Uterus (tissue), 4 donors: ENCODE measurements around the gene APOL5. TPM values are rescaled to one million over a fixed set of nuclear protein-coding genes. Genes with fewer than 3 reads are reported as not detected.

Experiments used
- DNase-seq, 2 donors: peaks; one replicate each; pipeline ENCODE4 v3.0.0-alpha.2; 2019 to 2020
- H3K27ac ChIP-seq, 2 donors: fragments of 200-600 bp; sonication (generic); 1 replicate in 1 of 2; 2 replicates in 1 of 2; pipeline ENCODE4 v1.5.1; 2016 to 2018
- H3K27me3 ChIP-seq, 2 donors: fragments of 200-600 bp; sonication (generic); one replicate each; pipeline ENCODE4 v1.5.1; 2018 to 2019; ENCODE audit warnings: control low read depth in 1 of 2
- H3K36me3 ChIP-seq, 2 donors: fragments of 200-600 bp; sonication (generic); one replicate each; pipeline ENCODE4 v1.5.1; 2019; ENCODE audit warnings: control low read depth in 1 of 2
- H3K4me1 ChIP-seq, 2 donors: fragments of 200-600 bp; sonication (generic); one replicate each; pipeline ENCODE4 v1.5.1; 2018 to 2019; ENCODE audit warnings: control low read depth in 1 of 2
- H3K4me3 ChIP-seq, 2 donors: fragments of 200-600 bp; sonication (generic); 1 replicate in 1 of 2; 2 replicates in 1 of 2; pipeline ENCODE4 v1.5.1; 2018 to 2019; ENCODE audit warnings: mild to moderate bottlenecking in 1 of 2
- H3K9me3 ChIP-seq, 2 donors: fragments of 200-600 bp; sonication (generic); one replicate each; pipeline ENCODE4 v1.5.1; 2019; ENCODE audit warnings: control low read depth in 1 of 2
- CTCF ChIP-seq, 4 experiments: fragments of 200-600 bp in 2 of 4; fragments of 450-650 bp in 2 of 4; sonication (generic) in 2 of 4; IDR thresholded peaks; one replicate each; pipeline ENCODE4 v1.5.1; 2016 to 2019; ENCODE audit warnings: antibody characterized with exemption in 4 of 4, mild to moderate bottlenecking in 2 of 4, moderate library complexity in 1 of 4
- POLR2A ChIP-seq, 2 donors: fragments of 450-650 bp; IDR thresholded peaks; one replicate each; pipeline ENCODE4 v1.6.1; 2016; ENCODE audit warnings: antibody characterized with exemption in 2 of 2, mild to moderate bottlenecking in 1 of 2, moderate library complexity in 1 of 2
- intact Hi-C: fragments of 100-400 bp; cut with DNase I; formaldehyde crosslinking; loops from one replicate; pipeline ENCODE4 v1.15.1; 2023; ENCODE audit warnings: low total_unique reads
- total RNA-seq, 4 donors: library from RNA; depleted of rRNA in 3 of 4; stranded (reverse); fragments of >200 nt in 3 of 4; gene quantifications; one replicate each; pipeline versions ENCODE4 v1.1.0 to v1.2.4, GENCODE V29; 2014 to 2023
- donor health status: DM: yes; HTN: yes; CAD: no.

The APOL5 gene
- total RNA-seq, 4 donors from 2014 or later = not detected

DNA sequence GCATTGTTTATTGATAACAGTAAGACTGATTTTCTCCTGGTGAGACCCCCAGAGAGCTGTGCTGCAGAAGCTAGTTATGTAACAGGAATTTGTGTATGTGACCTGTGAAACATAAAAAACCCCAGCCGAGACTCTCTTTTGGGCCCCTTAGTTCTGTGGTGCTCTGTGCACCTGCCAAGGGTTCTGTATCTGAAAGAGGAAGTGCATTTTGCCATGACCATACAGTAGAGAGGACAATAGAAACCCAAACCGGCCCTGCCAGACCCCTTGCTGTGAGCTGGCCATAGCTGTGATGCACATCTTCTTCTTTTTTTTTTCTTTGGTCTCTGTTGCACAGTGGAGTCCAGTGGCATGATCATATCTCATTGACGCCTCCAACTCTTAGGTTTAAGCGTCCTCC lies 31.4 kb upstream of the APOL5 start:
- TF ChIP-seq CTCF (IDR thresholded peaks at IDR 0.05) (no peak), POLR2A (IDR thresholded peaks at IDR 0.05) (no peak)
- Histone ChIP-seq H3K9me3 (no peaks in the 10 kb centered on the region), H3K36me3 (no peaks in the 10 kb centered on the region), H3K4me3 (no peak overlapping the region), H3K27ac (no peak overlapping the region), H3K4me1 (no peaks in the 10 kb centered on the region), H3K27me3 (no peaks in the 10 kb centered on the region)
- intact Hi-C loops = no loop called here
- no peak for DNase-seq

GRCh38 chr22:35687461-35687860 lies 30.2 kb upstream of the APOL5 start:
- TF ChIP-seq CTCF (IDR thresholded peaks at IDR 0.05) (no peak), POLR2A (IDR thresholded peaks at IDR 0.05) (no peak)
- no peak for DNase-seq
- no peak overlapping the region for H3K27ac ChIP-seq
- no peaks in the 10 kb centered on the region for H3K27me3 ChIP-seq
- no peak overlapping the region for H3K4me3 ChIP-seq
- H3K36me3 ChIP-seq = no peaks in the 10 kb centered on the region
- H3K4me1 ChIP-seq = no peaks in the 10 kb centered on the region
- H3K9me3 ChIP-seq = no peaks in the 10 kb centered on the region
- intact Hi-C loops = no loop called here

DNA sequence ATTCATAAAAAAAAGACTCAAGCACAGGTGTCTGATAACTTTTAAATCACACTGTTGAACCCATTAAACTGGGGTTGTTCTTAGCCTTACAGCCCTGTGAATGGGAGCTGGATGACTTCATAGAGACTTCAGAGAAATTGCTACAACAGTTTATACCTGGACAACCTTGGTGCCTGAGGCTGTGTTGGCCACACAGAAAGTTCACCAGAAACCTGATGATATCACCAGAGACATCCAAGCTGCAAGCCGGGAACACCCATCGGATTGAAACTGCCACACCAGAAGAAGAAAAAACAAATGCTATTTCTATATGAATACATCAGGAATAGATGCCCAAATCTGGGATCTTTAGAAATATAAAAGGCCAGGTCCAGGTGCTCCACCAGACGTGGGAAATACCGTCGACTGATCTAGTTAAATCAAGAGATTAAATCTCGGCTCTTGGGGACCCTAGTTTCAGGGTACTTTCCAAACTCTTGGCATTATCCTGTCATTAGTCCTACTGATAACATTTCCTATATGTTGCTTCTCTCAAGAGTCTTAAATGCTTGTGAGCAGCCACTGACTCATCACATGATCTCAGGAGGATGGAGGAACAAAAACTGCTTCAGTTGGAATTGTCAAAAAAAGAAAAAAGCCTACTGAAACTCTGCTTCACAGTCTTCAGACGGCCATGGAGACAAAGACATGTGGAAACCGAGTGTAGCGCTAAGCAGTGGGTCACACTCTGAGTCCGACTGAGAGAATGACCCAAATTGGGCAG lies 28.6 kb upstream of the APOL5 start:
- Histone ChIP-seq H3K9me3 (no peaks in the 10 kb centered on the region), H3K27ac (no peak overlapping the region), H3K36me3 (no peaks in the 10 kb centered on the region), H3K27me3 (no peaks in the 10 kb centered on the region), H3K4me1 (no peaks in the 10 kb centered on the region), H3K4me3 (no peak overlapping the region)
- no peak for DNase-seq
- intact Hi-C loops = no loop called here
- TF ChIP-seq CTCF (IDR thresholded peaks at IDR 0.05) (no peak), POLR2A (IDR thresholded peaks at IDR 0.05) (no peak)

DNA sequence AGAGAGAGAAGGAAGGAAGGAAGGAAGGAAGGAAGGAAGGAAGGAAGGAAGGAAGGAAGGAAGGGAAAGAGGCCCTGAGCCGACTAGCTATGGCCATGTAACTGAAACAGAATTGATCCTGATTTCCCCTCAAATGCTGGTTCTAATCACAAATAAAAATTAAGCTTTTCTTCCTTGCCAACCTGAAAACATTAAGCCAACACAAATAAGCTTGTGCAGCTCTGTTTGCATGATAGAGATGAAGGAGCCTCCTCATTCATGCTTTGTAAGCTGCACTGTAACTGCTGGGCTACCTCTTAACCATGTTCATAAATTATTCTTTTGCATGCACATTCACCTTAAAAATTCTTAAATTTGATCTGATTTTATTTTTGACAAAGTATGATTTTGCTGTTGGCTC lies 27.7 kb upstream of the APOL5 start:
- Histone ChIP-seq H3K4me3 (no peak overlapping the region), H3K9me3 (no peaks in the 10 kb centered on the region), H3K36me3 (no peaks in the 10 kb centered on the region), H3K27me3 (no peaks in the 10 kb centered on the region), H3K4me1 (no peaks in the 10 kb centered on the region), H3K27ac (no peak overlapping the region)
- intact Hi-C loops = no loop called here
- no peak for DNase-seq
- no peak for TF ChIP-seq POLR2A (IDR thresholded peaks at IDR 0.05)
- no peak for TF ChIP-seq CTCF (IDR thresholded peaks at IDR 0.05)

DNA sequence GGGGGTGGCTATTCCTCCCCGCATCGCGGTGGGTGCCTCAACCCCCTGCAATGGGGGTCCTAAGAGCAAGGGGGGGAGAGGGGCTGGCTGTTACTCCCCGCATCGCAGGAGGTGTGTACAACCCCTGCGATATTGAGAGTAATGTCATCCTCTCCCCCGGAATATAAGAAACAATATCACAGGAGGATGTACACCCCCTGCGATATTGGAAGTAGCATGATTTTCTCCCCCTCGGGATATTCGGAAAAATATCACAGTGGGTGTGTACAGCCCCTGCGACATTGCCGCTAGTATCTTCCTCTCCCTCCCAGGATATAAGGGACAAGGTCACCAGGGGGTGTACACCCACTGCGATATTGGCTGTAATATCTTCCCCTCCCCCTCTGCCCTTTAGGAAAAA lies 22.5 kb upstream of the APOL5 start:
- Histone ChIP-seq H3K4me1 (no peaks in the 10 kb centered on the region), H3K36me3 (no peaks in the 10 kb centered on the region), H3K4me3 (no peak overlapping the region), H3K27ac (no peak overlapping the region), H3K27me3 (no peaks in the 10 kb centered on the region), H3K9me3 (no peaks in the 10 kb centered on the region)
- intact Hi-C loops = no loop called here
- no peak for DNase-seq
- TF ChIP-seq CTCF (IDR thresholded peaks at IDR 0.05) (no peak), POLR2A (IDR thresholded peaks at IDR 0.05) (no peak)
